Neural cell (in vitro differentiated cells): Measurements from ENCODE around the gene DHX34. TPM values are rescaled to one million over a fixed set of nuclear protein-coding genes. Genes with fewer than 3 reads are reported as not detected.

ENCODE experiments used
- H2AFZ ChIP-seq: fragments of 200-600, 300-800 bp; sonication (generic), shearing (Covaris generic); 2 replicates; pipeline ENCODE4 v1.6.0; 2014; ENCODE audit warnings: low read depth, mild to moderate bottlenecking, antibody characterized with exemption, low read length, moderate library complexity
- H3F3A ChIP-seq: fragments of 200-600 bp; shearing (Covaris generic); 2 replicates; pipeline ENCODE4 v1.6.1; 2016; ENCODE audit warnings: mild to moderate bottlenecking, moderate library complexity, mixed read lengths, antibody characterized with exemption, low read length; ENCODE audit not compliant: insufficient read depth, poor library complexity, severe bottlenecking
- H3K27ac ChIP-seq: fragments of 200-600, 300-800 bp; sonication (generic), shearing (Covaris generic); 2 replicates; pipeline ENCODE4 v1.5.1; 2014; ENCODE audit warnings: mild to moderate bottlenecking, low read length, moderate library complexity
- H3K27me3 ChIP-seq: fragments of 300-800, 200-600 bp; sonication (generic), shearing (Covaris generic); 2 replicates; pipeline ENCODE4 v1.6.0; 2014; ENCODE audit warnings: mild to moderate bottlenecking, low read depth, low read length, moderate library complexity; ENCODE audit not compliant: insufficient read depth
- H3K36me3 ChIP-seq: fragments of 300-800, 200-600 bp; sonication (generic), shearing (Covaris generic); 2 replicates; pipeline ENCODE4 v1.5.1; 2014; ENCODE audit warnings: mild to moderate bottlenecking, antibody characterized with exemption, low read length, moderate library complexity; ENCODE audit not compliant: insufficient read depth
- H3K4me2 ChIP-seq: fragments of 300-800, 200-600 bp; sonication (generic), shearing (Covaris generic); 2 replicates; pipeline ENCODE4 v1.6.0; 2014; ENCODE audit warnings: mild to moderate bottlenecking, low read length
- H3K4me3 ChIP-seq: fragments of 300-800, 200-600 bp; sonication (generic), shearing (Covaris generic); 2 replicates; pipeline ENCODE4 v1.5.1; 2014; ENCODE audit warnings: mild to moderate bottlenecking, low read length, moderate library complexity
- H3K79me2 ChIP-seq: fragments of 200-600 bp; shearing (Covaris generic); replicated peaks from 2 replicates; pipeline ENCODE4 v1.6.0; 2014; ENCODE audit warnings: mild to moderate bottlenecking, low read length, moderate library complexity; ENCODE audit not compliant: insufficient read depth
- H3K9ac ChIP-seq: fragments of 300-800, 200-600 bp; sonication (generic), shearing (Covaris generic); 2 replicates; pipeline ENCODE4 v1.6.1; 2016; ENCODE audit warnings: mild to moderate bottlenecking, low read length, mixed read lengths
- H3K9me2 ChIP-seq: fragments of 200-600 bp; shearing (Covaris generic); 2 replicates; pipeline ENCODE4 v1.6.1; 2016; ENCODE audit warnings: mild to moderate bottlenecking, low read length, mixed read lengths; ENCODE audit not compliant: insufficient read depth
- H3K9me3 ChIP-seq: fragments of 200-600, 300-800 bp; sonication (generic), shearing (Covaris generic); 2 replicates; pipeline ENCODE4 v1.6.1; 2016; ENCODE audit warnings: mild to moderate bottlenecking, mixed run types, low read length, moderate library complexity, mixed read lengths
- H4K20me1 ChIP-seq: fragments of 200-600 bp; shearing (Covaris generic); 2 replicates; pipeline ENCODE4 v1.6.1; 2016; ENCODE audit warnings: mild to moderate bottlenecking, mixed run types; ENCODE audit not compliant: insufficient read depth
- EP300 ChIP-seq: fragments of 450-650 bp; conservative IDR thresholded peaks from 2 replicates; pipeline ENCODE4 v1.6.1; 2014; ENCODE audit warnings: antibody characterized with exemption, mild to moderate bottlenecking, moderate library complexity; ENCODE audit not compliant: poor library complexity, severe bottlenecking
- EZH2 ChIP-seq: fragments of 200-600, 300-800 bp; shearing (Covaris generic), sonication (generic); IDR thresholded peaks from 2 replicates; pipeline ENCODE4 v1.6.1; 2014; ENCODE audit warnings: antibody characterized with exemption, low read length, borderline replicate concordance, mild to moderate bottlenecking; ENCODE audit not compliant: insufficient read depth, poor library complexity, severe bottlenecking
- MXI1 ChIP-seq: fragments of 450-650 bp; conservative IDR thresholded peaks from 2 replicates; pipeline ENCODE4 v1.6.1; 2014; ENCODE audit warnings: antibody characterized with exemption, mild to moderate bottlenecking; ENCODE audit not compliant: poor library complexity, severe bottlenecking
- POLR2AphosphoS5 ChIP-seq: IDR thresholded peaks from 2 replicates; pipeline ENCODE4 v1.6.1; 2012
- RAD21 ChIP-seq: fragments of 450-650 bp; conservative IDR thresholded peaks from 2 replicates; pipeline ENCODE4 v1.6.1; 2014; ENCODE audit warnings: antibody characterized with exemption, mild to moderate bottlenecking, moderate library complexity
- SMC3 ChIP-seq: fragments of 450-650 bp; conservative IDR thresholded peaks from 2 replicates; pipeline ENCODE4 v1.6.1; 2014; ENCODE audit warnings: antibody characterized with exemption, mild to moderate bottlenecking, moderate library complexity; ENCODE audit not compliant: poor library complexity
- TAF1 ChIP-seq: IDR thresholded peaks from 2 replicates; pipeline ENCODE4 v1.6.1; 2012; ENCODE audit warnings: low read depth
- polyA plus RNA-seq: library from polyadenylated mRNA; depleted of rRNA; stranded (reverse); fragments of >200 nt; gene quantifications from 2 replicates; pipeline ENCODE4 v1.2.3, GENCODE V29; 2014
- TF ChIP-seq, protein P1 (sequence below): IDR thresholded peaks from 2 replicates; pipeline ENCODE4 v1.6.1; 2012; ENCODE audit warnings: borderline replicate concordance
- TF ChIP-seq, protein P2 (sequence below): fragments of 450-650 bp; IDR thresholded peaks from 2 replicates; pipeline ENCODE4 v1.5.1; 2014; ENCODE audit warnings: antibody characterized with exemption, mild to moderate bottlenecking, moderate library complexity; ENCODE audit not compliant: poor library complexity, severe bottlenecking

The DHX34 gene
- polyA plus RNA-seq, 1 donor from 2014 or later: 11.7 TPM

DNA sequence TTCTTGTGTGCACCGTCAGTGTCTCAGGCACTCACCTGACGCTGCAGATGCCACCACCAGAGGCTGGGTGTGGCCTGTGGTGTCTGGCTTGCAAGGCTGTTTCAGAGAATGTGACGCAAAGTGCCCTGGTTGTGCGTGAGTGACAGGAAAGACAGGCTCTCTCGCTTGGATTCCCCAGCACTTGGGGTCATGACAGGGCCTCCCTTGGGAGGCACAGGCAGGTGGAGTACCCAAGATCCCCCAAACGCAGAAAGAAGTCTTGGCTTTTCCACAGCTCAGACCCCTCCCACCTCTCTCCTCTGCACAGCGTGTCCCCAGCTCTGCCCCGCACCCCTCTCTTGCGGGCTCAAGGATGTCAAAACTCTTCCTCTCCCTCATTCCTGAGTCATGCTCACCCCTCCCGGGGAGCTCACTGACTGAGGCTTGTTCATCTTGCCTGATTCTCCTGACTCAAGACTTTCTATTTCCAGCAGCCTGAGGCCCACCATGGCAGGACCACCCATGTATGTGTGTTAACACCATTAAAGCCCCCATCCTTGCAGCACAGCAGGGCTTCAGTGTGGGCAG, 21.0 kb downstream of the DHX34 start:
- Histone ChIP-seq H3K4me2 (no peak overlapping the region), H3K4me3 (no peak overlapping the region), H3F3A (no peaks in the 10 kb centered on the region), H3K27me3 (no peaks in the 10 kb centered on the region), H4K20me1 (no peaks in the 10 kb centered on the region), H3K79me2 (no peaks in the 10 kb centered on the region), H3K9me3 (no peaks in the 10 kb centered on the region), H3K9ac (no peak overlapping the region), H2AFZ (no peak overlapping the region), H3K36me3 (no peaks in the 10 kb centered on the region), H3K9me2 (no peaks in the 10 kb centered on the region), H3K27ac (peak overlapping the region; percentile 11)
- TF ChIP-seq MXI1 (no peak), EP300 (peak; percentile 16)

DNA sequence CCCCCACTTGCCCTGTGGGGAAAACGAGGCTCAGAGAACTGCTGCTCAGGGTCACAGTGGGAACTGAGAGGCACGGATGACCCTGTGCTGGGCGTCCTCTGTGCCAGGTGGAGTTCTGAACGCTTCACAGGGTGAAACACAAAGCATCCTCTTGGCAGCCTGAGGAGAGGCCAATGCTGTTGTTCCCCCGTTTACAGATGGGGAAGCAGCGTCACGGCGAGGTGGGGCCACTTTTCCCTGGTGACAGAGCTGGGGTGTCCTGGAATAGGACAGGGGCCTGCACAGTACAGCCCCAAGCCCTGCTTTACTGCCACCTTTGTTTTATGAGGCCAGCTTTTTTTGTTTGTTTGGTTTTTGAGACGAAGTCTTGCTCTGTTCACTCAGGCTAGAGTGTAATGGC, 22.1 kb downstream of the DHX34 start:
- Histone ChIP-seq H3F3A (no peaks in the 10 kb centered on the region), H3K9me3 (no peaks in the 10 kb centered on the region), H3K79me2 (no peaks in the 10 kb centered on the region), H3K9me2 (no peaks in the 10 kb centered on the region), H3K36me3 (no peaks in the 10 kb centered on the region), H2AFZ (no peak overlapping the region), H3K4me3 (no peak overlapping the region), H3K27me3 (no peaks in the 10 kb centered on the region), H3K27ac (no peak overlapping the region), H4K20me1 (no peaks in the 10 kb centered on the region), H3K9ac (no peak overlapping the region), H3K4me2 (no peak overlapping the region)
- TF ChIP-seq RAD21 (no peak), SMC3 (no peak), MXI1 (no peak)
- TF ChIP-seq, protein P1, sequence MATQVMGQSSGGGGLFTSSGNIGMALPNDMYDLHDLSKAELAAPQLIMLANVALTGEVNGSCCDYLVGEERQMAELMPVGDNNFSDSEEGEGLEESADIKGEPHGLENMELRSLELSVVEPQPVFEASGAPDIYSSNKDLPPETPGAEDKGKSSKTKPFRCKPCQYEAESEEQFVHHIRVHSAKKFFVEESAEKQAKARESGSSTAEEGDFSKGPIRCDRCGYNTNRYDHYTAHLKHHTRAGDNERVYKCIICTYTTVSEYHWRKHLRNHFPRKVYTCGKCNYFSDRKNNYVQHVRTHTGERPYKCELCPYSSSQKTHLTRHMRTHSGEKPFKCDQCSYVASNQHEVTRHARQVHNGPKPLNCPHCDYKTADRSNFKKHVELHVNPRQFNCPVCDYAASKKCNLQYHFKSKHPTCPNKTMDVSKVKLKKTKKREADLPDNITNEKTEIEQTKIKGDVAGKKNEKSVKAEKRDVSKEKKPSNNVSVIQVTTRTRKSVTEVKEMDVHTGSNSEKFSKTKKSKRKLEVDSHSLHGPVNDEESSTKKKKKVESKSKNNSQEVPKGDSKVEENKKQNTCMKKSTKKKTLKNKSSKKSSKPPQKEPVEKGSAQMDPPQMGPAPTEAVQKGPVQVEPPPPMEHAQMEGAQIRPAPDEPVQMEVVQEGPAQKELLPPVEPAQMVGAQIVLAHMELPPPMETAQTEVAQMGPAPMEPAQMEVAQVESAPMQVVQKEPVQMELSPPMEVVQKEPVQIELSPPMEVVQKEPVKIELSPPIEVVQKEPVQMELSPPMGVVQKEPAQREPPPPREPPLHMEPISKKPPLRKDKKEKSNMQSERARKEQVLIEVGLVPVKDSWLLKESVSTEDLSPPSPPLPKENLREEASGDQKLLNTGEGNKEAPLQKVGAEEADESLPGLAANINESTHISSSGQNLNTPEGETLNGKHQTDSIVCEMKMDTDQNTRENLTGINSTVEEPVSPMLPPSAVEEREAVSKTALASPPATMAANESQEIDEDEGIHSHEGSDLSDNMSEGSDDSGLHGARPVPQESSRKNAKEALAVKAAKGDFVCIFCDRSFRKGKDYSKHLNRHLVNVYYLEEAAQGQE: no peak

DNA sequence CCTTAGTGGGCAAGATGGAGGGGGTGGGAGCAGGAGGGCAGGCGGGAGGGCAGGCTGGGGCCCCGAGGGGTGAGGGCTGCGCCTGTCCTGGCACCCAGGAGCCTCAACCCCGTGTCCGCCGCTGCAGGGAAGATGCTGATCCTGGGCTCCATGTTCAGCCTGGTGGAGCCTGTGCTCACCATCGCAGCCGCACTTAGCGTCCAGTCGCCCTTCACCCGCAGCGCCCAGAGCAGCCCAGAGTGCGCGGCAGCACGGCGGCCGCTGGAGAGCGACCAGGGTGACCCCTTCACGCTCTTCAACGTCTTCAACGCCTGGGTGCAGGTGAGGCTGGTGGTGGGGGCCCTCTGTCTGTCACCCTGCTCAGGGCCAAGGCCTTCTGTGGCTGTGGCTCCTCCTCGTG, 23.5 kb downstream of the DHX34 start:
- TF ChIP-seq POLR2AphosphoS5 (no peak), EZH2 (no peak), EP300 (no peak), SMC3 (no peak), TAF1 (no peak), RAD21 (no peak), MXI1 (no peak)
- TF ChIP-seq, protein P2, sequence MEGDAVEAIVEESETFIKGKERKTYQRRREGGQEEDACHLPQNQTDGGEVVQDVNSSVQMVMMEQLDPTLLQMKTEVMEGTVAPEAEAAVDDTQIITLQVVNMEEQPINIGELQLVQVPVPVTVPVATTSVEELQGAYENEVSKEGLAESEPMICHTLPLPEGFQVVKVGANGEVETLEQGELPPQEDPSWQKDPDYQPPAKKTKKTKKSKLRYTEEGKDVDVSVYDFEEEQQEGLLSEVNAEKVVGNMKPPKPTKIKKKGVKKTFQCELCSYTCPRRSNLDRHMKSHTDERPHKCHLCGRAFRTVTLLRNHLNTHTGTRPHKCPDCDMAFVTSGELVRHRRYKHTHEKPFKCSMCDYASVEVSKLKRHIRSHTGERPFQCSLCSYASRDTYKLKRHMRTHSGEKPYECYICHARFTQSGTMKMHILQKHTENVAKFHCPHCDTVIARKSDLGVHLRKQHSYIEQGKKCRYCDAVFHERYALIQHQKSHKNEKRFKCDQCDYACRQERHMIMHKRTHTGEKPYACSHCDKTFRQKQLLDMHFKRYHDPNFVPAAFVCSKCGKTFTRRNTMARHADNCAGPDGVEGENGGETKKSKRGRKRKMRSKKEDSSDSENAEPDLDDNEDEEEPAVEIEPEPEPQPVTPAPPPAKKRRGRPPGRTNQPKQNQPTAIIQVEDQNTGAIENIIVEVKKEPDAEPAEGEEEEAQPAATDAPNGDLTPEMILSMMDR: no peak
- TF ChIP-seq, protein P1: no peak
- Histone ChIP-seq H3K36me3 (no peaks in the 10 kb centered on the region), H3K4me3 (no peak overlapping the region), H3K27ac (no peak overlapping the region), H3K9ac (no peak overlapping the region), H3K9me3 (no peaks in the 10 kb centered on the region), H3F3A (no peaks in the 10 kb centered on the region), H3K4me2 (no peak overlapping the region), H2AFZ (no peak overlapping the region), H3K79me2 (no peaks in the 10 kb centered on the region), H3K9me2 (no peaks in the 10 kb centered on the region), H4K20me1 (no peaks in the 10 kb centered on the region), H3K27me3 (no peaks in the 10 kb centered on the region)
